OCI-LY3 (cell line): Measurements from ENCODE around the gene YIPF6.
"Not testable (repeated sequence)": the region's sequence is repeated elsewhere in the genome, so short reads cannot be mapped to it uniquely, and the experiment has no call there.

Source experiments
- H2AFZ ChIP-seq: fragments of 200-600, 300-600 bp; shearing (Covaris generic); 2 replicates; pipeline ENCODE4 v1.6.0; 2014; ENCODE audit warnings: antibody characterized with exemption, low read depth, low read length
- H3K27ac ChIP-seq: fragments of 200-600, 300-600 bp; sonication (generic); 2 replicates; pipeline ENCODE4 v1.5.1; 2014; ENCODE audit warnings: mild to moderate bottlenecking, low read length, moderate library complexity, mixed read lengths
- H3K27me3 ChIP-seq: fragments of 200-600, 300-600 bp; sonication (generic); 2 replicates; pipeline ENCODE4 v1.6.1; 2014; ENCODE audit warnings: low read depth, low read length, mixed read lengths
- H3K36me3 ChIP-seq: fragments of 200-600, 300-600 bp; sonication (generic); replicated peaks from 2 replicates; pipeline ENCODE3; 2014; ENCODE audit warnings: low read depth, low read length, mixed read lengths
- H3K4me1 ChIP-seq: fragments of 300-600, 200-600 bp; sonication (generic); 2 replicates; pipeline ENCODE4 v1.6.1; 2014; ENCODE audit warnings: low read length, mixed read lengths
- H3K4me2 ChIP-seq: fragments of 200-600, 300-600 bp; sonication (generic); 2 replicates; pipeline ENCODE4 v1.6.1; 2014; ENCODE audit warnings: low read length, mixed read lengths
- H3K4me3 ChIP-seq: fragments of 300-600, 200-600 bp; sonication (generic); 2 replicates; pipeline ENCODE4 v1.5.1; 2014; ENCODE audit warnings: antibody characterized with exemption, mild to moderate bottlenecking, low read length, moderate library complexity
- H3K79me2 ChIP-seq: fragments of 300-600, 200-600 bp; shearing (Covaris generic); 2 replicates; pipeline ENCODE4 v1.6.1; 2014; ENCODE audit warnings: mild to moderate bottlenecking, low read length, mixed read lengths
- H3K9ac ChIP-seq: fragments of 300-600, 200-600 bp; shearing (Covaris generic); 2 replicates; pipeline ENCODE4 v1.6.0; 2014; ENCODE audit warnings: mild to moderate bottlenecking, low read length, moderate library complexity
- H3K9me3 ChIP-seq: fragments of 200-600, 300-600 bp; shearing (Covaris generic); 2 replicates; pipeline ENCODE4 v1.6.1; 2014; ENCODE audit warnings: low read length, mixed read lengths; ENCODE audit not compliant: insufficient read depth
- H4K20me1 ChIP-seq: fragments of 200-600, 300-600 bp; sonication (generic); 2 replicates; pipeline ENCODE4 v1.6.1; 2016; ENCODE audit warnings: low read length, mixed read lengths; ENCODE audit not compliant: insufficient read depth
- CTCF ChIP-seq: fragments of 200-600, 300-600 bp; sonication (generic); IDR thresholded peaks from 2 replicates; pipeline ENCODE4 v1.5.1; 2014; ENCODE audit warnings: antibody characterized with exemption, low read length, low read depth
- EZH2phosphoT487 ChIP-seq: fragments of 200-600 bp; shearing (Covaris generic); IDR thresholded peaks from 2 replicates; pipeline ENCODE4 v1.6.1; 2018; ENCODE audit warnings: antibody characterized with exemption, mixed run types, low read depth

YIPF6 gene

GRCh38 chrX:68550193-68550592 is 51.3 kb downstream of the YIPF6 start:
- H3K79me2 ChIP-seq, result no peaks in the 10 kb centered on the region
- H3K27ac ChIP-seq, result no peak overlapping the region
- no peak overlapping the region for H3K4me2 ChIP-seq
- H3K36me3 ChIP-seq, result no peaks in the 10 kb centered on the region
- H3K4me3 ChIP-seq, result no peak overlapping the region
- no peaks in the 10 kb centered on the region for H3K9me3 ChIP-seq
- no peaks in the 10 kb centered on the region for H4K20me1 ChIP-seq
- TF ChIP-seq EZH2phosphoT487, result no peak
- no peak for TF ChIP-seq CTCF
- H3K9ac ChIP-seq, result no peak overlapping the region
- no peak overlapping the region for H2AFZ ChIP-seq
- no peaks in the 10 kb centered on the region for H3K27me3 ChIP-seq
- no peaks in the 10 kb centered on the region for H3K4me1 ChIP-seq

DNA sequence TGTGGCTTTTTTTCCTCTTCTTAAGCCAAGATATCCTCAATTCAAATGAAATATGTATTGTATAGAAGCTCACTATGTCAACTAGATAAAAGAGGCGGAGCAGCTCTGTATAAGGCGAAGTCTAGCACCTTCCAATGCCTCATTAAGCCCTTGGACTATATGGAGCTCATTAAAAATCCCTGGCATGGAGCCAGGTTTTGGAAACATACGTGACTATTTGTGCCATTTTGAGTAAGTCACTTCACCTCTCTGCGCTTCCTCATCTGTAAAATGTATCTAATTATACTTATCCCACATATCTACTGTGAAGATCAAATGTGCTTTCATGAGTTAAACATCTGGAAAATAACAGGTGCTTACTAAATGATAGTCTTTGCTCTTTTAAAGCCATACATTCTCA is 57.2 kb downstream of the YIPF6 start:
- no peak for TF ChIP-seq CTCF
- no peak for TF ChIP-seq EZH2phosphoT487
- no peak overlapping the region for H3K27ac ChIP-seq
- H3K79me2 ChIP-seq, result no peaks in the 10 kb centered on the region
- H3K36me3 ChIP-seq, result no peaks in the 10 kb centered on the region
- no peaks in the 10 kb centered on the region for H4K20me1 ChIP-seq
- H3K9me3 ChIP-seq, result no peaks in the 10 kb centered on the region
- no peak overlapping the region for H2AFZ ChIP-seq
- H3K4me1 ChIP-seq, result no peaks in the 10 kb centered on the region
- H3K9ac ChIP-seq, result no peak overlapping the region
- no peak overlapping the region for H3K4me2 ChIP-seq
- H3K4me3 ChIP-seq, result no peak overlapping the region
- H3K27me3 ChIP-seq, result no peaks in the 10 kb centered on the region

- not testable (repeated sequence) for H3K36me3 ChIP-seq
These were observed 58.3 kb downstream of the YIPF6 start for GRCh38 chrX:68557126-68557525.

GRCh38 chrX:68559905-68560304 is 61.1 kb downstream of the YIPF6 start:
- not testable (repeated sequence) for H2AFZ ChIP-seq, H3K27ac ChIP-seq, H3K4me1 ChIP-seq

More at GRCh38 chrX:68557126-68557525, 58.3 kb downstream of the YIPF6 start:
- not testable (repeated sequence) for H3K4me2 ChIP-seq, H3K27me3 ChIP-seq, H3K4me3 ChIP-seq, H3K4me1 ChIP-seq, H2AFZ ChIP-seq, H3K9ac ChIP-seq, H3K27ac ChIP-seq, H3K79me2 ChIP-seq, H3K9me3 ChIP-seq, H4K20me1 ChIP-seq

GRCh38 chrX:68568136-68568535 is 69.3 kb downstream of the YIPF6 start:
- Histone ChIP-seq H3K79me2 (no peaks in the 10 kb centered on the region), H3K27ac (no peak overlapping the region)
- TF ChIP-seq CTCF, result no peak
- no peak for TF ChIP-seq EZH2phosphoT487

More at GRCh38 chrX:68559905-68560304, 61.1 kb downstream of the YIPF6 start:
- not testable (repeated sequence) for H3K36me3 ChIP-seq, H3K4me2 ChIP-seq, H3K9ac ChIP-seq, H3K27me3 ChIP-seq, H3K9me3 ChIP-seq, H4K20me1 ChIP-seq, H3K4me3 ChIP-seq, H3K79me2 ChIP-seq

More at GRCh38 chrX:68568136-68568535, 69.3 kb downstream of the YIPF6 start:
- no peak overlapping the region for H2AFZ ChIP-seq
- H3K4me1 ChIP-seq, result peaks cover 44% of the 10 kb centered on the region
- H3K9ac ChIP-seq, result no peak overlapping the region
- no peaks in the 10 kb centered on the region for H3K9me3 ChIP-seq
- H3K36me3 ChIP-seq, result no peaks in the 10 kb centered on the region
- H3K27me3 ChIP-seq, result no peaks in the 10 kb centered on the region
- no peaks in the 10 kb centered on the region for H4K20me1 ChIP-seq
- peak overlapping the region; percentile 16 for H3K4me2 ChIP-seq
- H3K4me3 ChIP-seq, result no peak overlapping the region
